ENCODE measurements around the gene MPP3.

DNA sequence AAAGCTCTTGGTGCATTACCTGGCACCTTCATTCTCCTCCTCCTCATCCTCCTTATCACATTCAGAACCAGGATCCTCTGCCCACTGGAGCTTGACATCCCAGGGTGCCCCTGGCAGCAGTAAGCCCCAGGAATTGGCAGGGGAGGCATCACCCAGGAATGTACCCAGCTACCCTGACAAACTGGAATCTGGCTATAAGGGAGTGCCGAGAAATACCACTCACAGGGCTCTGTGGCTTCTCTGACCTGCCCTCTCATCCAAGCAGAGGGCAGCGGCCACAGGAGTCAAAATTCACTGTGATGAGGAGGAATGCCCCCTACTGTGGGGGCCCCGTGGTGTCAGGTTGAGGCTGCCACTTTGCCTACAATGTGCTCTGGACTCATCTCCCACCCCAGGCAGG is 19.6 kb downstream of the MPP3 start:
- TF ChIP-seq, protein P1, sequence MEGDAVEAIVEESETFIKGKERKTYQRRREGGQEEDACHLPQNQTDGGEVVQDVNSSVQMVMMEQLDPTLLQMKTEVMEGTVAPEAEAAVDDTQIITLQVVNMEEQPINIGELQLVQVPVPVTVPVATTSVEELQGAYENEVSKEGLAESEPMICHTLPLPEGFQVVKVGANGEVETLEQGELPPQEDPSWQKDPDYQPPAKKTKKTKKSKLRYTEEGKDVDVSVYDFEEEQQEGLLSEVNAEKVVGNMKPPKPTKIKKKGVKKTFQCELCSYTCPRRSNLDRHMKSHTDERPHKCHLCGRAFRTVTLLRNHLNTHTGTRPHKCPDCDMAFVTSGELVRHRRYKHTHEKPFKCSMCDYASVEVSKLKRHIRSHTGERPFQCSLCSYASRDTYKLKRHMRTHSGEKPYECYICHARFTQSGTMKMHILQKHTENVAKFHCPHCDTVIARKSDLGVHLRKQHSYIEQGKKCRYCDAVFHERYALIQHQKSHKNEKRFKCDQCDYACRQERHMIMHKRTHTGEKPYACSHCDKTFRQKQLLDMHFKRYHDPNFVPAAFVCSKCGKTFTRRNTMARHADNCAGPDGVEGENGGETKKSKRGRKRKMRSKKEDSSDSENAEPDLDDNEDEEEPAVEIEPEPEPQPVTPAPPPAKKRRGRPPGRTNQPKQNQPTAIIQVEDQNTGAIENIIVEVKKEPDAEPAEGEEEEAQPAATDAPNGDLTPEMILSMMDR (conservative IDR thresholded peaks at IDR 0.05; ENCODE audit: low read depth, low read length) = no peak
- TF ChIP-seq EZH2 (IDR thresholded peaks at IDR 0.05; ENCODE audit: borderline replicate concordance, low read depth, low read length, poor library complexity, severe bottlenecking) = no peak

All from A673 (cell line).